ENCODE results near the gene DUSP16.
"Not testable (repeated sequence)": the region's sequence is repeated elsewhere in the genome, so short reads cannot be mapped to it uniquely, and the experiment has no call there.

The DUSP16 gene

DNA sequence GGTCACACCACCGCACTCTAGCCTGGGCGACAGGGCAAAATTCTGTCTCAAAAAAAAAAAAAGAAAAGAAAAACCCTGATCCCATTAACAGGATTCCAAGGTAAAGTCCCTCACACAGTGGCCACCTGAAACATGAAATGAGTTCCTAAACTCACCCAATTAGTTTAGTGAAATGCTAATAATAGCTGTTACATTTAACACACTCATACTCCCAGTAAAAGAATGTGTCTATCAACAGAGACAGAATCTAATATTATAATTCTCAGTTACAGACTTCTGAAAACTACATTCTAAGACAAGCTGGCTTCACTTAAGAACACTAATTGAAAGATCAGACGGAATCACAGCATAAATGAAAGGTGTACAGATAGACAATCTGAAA lies 44.2 kb downstream of the DUSP16 start:
- no peak for DNase-seq

DNA sequence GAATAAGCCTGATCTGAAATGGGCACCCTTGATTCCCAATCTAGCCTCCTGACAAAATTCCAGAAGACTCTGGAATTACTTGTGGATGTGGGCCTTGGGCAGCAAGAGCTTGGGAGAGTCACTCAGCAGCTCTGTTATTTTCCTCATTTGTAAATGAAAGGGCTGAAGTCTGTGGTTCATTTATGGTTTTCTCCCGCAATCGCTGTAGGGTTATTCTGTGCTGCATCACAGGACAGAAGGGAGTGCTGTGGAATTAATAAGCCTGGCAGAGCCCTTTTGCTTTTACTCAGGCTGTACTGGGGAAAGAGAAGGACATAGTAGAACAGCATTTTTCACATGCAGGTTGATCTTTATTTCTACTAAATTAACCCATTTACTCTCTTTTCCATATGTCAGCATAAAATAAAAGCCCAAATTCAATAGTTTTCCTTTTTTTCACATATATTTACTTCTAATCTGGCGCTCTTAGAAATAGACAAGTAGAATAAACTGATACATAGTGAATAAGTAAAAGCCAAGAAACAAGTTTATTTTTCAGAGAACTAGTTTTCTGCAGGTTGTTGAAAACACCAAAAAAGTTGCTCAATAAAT lies 49.2 kb downstream of the DUSP16 start:
- no peak for DNase-seq

DNA sequence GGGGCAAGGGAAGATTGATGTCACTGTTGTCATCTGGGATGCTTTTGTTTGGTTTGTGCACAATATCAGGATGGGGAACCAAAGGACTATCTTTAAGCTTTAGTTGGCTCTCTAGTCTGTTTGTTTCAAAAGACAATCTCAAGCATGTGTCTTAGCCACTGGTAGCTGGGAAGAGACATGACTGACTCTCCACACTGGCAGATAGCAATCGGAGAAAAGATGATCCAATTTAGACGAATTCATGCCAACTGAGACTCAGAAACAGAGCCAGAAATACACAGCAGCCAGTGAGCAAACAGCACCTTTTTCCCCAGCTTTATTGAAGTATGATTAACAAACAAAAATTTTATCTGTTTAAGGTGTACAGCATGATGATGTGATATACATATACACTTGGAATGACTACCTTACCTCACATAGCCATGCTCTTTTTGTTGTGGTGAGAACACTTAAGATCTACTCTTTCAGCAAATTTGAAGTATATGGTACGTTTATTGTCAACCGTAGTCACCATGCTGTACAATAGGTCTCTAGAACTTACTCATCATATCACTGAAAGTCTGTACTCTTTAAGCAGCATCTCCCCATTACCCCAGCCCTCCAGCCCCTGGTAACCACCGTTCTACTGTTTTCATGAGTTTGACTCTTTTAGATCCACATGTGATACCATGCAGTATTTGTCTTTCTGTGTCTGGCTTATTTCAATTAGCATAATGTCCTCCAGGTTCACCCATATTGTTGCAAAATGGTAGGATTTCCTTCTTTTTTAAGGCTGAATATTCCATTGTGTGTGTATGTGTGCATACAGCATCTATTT lies 50.6 kb downstream of the DUSP16 start:
- DNase-seq, result no peak

DNA sequence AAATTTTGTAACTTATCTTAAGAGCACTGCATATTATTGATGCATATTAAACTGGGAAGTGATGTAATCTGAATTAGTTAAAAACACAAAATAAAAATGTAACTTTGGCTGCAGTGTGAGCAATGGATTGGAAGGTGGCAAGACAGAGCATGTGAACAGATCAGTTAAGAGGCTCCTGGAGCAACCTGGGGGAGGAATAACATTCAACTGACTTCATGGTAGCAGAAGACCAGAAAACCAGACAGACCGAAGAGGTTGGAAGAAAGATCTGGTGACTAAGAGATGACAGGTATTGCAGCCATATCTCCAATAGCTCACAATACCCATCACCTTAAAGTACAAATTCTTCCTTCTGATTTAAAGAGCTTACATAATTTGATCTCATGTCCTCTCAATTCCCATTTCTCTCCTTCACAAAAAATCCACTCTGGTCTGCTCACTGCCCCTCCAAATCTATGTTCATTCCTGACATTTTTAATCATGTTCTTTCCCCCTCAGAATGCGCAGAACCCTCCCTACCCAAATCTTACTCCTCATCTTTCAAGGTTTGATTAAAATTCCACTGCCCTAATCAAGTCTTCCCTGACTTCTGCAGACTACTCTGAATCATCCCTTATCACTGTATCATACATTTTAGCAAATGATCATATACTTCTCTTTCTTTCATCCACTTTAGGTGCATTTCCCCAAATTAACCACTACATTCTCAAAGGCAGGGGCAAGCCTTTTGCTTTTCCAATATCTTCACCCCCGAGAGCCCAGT lies 51.5 kb downstream of the DUSP16 start:
- no peak for DNase-seq

DNA sequence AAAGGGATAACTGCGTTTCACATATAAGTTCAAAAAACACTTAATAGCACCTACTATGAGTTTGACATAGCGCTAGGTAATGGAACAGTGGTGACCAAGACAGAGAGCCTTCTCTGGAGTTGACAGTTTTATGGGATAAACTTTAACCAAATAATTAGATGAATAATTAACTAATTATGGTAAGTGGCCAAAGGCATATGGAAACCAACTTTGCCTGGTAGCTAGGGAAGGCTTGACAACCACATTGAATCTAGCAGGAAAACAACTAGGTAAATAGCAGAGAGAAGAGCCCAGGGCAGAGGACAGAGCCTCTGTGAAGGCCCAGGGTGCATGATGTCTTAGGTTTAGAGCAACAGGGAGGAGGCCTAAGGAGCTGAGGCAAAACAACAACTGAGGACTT lies 52.1 kb downstream of the DUSP16 start:
- DNase-seq, result no peak

DNA sequence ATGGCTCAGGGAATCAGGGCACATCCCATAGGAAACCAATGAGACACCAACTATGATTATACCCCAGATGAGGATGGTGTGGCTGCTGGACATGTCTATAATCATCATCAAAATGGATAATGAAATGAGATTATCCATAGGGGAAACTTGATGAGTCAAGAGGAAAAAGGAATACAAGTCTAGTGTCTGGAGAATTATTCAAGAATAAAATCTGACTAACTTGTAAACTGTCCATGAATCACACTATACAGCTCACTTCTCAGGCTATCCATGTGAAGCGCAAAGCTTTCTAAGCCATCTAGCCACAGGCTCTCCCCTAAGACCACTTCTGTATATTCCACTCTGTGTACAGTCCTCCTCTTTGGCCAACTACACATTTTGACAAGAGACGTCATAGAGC lies 52.5 kb downstream of the DUSP16 start:
- no peak for DNase-seq

DNA sequence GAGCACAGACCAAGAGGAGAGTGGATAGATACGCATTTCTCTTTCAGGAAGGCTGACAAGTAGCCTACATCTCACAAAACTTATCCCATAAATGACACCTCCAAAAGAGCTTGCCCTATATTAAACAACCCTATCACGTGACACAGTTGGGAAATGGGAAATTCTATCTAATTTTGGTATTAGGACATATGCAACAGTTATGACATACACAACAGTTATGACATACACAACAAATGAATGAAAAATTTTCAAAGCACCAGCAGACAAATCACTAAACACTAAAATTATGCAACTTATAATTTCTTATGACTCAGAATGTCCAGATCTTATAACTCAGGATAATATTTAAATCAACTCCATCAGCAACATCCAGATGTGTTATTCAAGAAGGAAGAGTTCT lies 54.1 kb downstream of the DUSP16 start:
- DNase-seq, result no peak

GRCh38 chr12:12507121-12507520 lies 55.5 kb downstream of the DUSP16 start:
- no peak for DNase-seq

- DNase-seq, result no peak
Observed at GRCh38 chr12:12506496-12506890, 56.2 kb downstream of the DUSP16 start.

DNA sequence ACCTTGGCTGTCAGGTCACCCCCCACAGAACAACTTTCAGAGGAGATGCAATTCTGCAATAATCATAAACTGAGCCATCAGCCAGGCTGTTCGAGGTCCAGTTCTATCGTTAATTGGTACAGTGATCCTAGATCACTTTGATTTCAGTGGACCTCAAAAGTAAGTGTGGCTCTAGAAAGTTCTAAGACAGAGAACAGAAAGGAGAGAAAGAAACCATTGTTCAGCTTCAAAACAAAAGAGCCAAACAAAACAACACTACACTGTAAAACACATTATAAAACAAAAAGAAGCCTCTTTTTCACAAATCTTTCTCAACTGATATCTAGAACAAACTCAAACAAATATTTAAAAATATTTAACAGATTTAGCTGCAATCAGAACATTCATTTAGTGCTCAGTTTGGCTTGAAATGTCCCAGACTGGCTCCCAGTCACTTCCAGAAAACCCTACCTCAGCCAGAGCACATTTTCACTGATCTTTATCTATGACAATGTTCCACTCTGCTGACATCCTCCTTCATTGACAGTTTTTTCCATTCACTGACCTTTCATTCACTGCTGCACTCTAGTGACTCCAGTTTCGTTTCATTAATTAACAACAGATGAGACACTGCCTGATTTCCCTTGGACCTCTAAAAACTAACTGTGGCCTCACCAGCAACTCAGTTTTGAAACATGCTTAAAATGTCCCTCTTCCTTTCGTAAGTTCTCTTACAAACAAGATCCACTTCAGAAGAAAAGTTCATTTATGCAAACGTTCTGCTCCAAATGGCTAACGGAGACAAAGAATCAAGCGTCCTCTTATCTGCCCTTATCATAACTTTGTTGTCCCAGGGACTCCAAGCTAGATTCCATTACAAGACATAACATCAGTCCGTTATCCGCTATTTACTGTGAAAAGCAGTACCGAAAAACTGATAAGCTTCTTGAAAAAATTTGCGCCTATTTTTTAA lies 56.8 kb downstream of the DUSP16 start:
- no peak for DNase-seq

- no peak for DNase-seq
Observed at GRCh38 chr12:12503384-12504078, 59.1 kb downstream of the DUSP16 start.

GRCh38 chr12:12502815-12503151 lies 59.9 kb downstream of the DUSP16 start:
- DNase-seq, result no peak

GRCh38 chr12:12502130-12502814 lies 60.4 kb downstream of the DUSP16 start:
- not testable (repeated sequence) for DNase-seq

- DNase-seq, result no peak
Observed at GRCh38 chr12:12501121-12501520, 61.5 kb downstream of the DUSP16 start.

GRCh38 chr12:12499909-12500604 lies 62.6 kb downstream of the DUSP16 start:
- no peak for DNase-seq

- DNase-seq, result no peak
Observed at GRCh38 chr12:12498210-12498609, 64.5 kb downstream of the DUSP16 start.

DNA sequence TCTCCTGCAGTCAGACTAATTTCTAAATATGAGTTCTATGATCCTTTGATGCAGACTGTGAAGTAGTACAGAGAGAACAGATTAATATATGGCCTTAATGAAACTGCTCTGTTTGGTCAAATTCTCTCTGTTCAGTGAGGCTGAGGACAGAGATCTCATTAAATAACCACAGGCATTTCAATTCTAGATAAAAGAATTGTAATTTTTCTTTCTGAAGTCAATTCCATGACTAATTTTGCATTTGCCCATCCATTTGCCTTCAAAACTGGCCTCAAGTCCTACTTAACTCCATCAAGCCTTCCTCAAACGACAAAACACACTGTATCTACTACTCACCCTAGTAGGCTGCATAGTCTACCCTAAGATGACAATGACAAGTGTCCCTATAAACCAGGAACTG lies 67.1 kb downstream of the DUSP16 start:
- no peak for DNase-seq

DNA sequence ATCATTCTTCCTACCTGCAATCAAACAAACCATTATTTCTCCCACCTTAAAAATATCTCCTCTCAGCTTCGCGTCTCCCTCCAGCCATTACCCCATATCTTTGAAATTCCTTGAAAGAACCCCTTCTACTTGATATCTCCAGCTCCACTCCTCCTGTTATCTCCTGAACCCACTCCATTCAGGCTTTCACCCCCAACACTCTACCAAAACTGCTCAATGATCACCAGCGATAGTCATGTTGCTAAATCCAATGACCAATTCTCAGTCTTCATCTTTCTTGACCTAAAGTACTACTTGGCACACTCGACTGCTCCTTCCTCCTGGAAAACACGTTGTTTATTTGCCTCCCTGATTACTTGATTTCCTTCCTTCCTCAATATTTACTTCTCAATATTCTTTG lies 70.1 kb downstream of the DUSP16 start:
- no peak for DNase-seq

DNA sequence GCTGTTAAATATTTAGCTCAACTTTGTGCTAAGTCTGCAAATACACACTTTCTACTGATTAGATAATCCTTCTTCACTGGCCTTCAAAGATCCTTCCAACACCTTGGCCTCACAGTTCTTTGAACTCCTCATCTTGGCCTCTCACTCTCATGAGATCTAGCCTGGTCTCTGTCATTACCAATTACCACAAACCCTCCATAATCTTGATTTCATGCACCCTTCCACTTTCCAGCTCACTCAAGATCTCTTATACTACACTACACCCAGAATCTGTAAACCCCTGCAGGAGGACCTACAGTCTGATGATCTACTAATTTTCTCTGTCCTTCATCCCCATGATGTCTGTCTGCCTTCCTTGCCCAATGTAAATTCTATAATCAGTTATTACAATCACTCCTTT lies 71.1 kb downstream of the DUSP16 start:
- no peak for DNase-seq

DNA sequence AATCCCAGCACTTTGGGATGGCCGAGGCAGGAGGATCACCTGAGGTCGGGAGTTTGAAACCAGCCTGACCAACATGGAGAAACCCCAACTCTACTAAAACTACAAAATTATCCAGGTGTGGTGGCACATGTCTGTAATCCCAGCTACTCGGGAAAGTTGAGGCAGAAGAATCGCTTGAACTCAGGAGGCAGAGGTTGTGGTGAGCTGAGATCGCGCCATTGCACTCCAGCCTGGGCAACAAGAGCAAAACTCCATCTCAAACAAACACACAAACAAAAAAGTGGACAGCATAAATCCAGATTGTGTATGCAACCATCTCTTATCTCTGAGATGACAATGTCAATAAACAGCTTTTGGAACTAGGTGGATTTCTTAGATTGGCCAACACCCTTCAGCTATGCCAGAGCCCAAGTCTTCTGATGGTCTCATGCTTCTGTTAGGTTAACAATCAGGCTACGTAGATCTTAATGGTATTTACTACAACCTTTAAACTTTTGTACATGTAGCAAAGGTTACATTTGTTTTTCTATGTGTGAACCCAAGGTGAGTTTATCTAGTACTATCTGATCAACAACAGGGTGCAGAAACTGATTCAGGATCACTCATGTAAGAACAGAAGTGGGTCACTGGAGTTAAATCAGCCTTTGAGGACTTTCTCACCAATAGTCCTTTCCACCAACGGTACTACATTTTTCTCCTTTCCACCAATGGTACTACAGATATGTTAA lies 73.7 kb downstream of the DUSP16 start:
- DNase-seq, result no peak
